GM21737 (cell line): ENCODE results near the gene FHOD3.

Experiments
- ATAC-seq: cut with Tn5 transposase; IDR thresholded peaks from one replicate; pipeline ENCODE4 v1.9.1; 2021; ENCODE audit warnings: mild to moderate bottlenecking, moderate library complexity; ENCODE audit not compliant: unreplicated experiment

Gene FHOD3

DNA sequence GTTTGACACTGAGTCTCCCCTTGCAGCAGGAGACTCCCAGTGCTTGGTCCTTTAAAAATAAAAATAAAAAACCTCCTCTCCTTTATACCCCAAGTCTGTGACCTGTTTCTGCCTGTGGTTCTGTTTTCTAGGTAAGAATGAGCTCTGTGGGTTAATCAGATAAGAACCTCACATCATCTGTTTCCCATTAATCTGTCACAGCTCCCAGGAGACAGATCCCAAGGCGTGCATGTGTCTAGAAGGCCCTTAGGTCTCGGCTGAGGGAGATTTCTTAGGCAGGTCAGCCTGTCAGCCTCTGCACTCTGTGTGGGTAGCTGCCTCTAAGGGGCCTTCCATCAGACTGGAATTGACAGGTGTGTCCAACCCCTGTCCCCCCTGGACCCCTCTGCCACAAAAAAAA, 80.7 kb downstream of the FHOD3 start:
- ATAC-seq, result no peak

DNA sequence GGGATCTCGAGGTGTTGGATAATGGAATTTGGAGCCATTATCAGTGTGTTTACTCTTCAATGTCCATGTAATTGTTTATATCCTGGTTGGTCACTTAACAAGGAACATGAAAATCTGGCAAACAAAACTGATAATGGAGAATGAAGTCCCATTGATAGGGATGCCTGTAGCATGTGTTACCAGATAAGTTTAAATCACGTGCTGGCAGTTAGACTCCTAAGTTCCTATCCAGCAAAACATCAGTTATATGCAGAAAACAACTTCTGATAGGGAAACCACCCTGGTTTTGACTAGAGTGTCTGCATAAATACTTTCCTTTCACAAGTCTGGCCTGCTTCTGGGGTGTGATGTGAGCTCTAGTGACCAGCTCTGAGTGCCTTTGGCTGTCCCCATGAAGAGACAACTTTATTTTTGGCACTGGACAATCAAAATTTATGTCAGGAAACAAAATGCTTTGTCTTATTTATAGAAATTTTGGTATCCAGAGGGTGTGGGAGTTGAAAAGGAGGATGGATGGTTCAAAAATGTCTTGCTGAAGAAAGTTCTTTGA, 82.0 kb downstream of the FHOD3 start:
- no peak for ATAC-seq

DNA sequence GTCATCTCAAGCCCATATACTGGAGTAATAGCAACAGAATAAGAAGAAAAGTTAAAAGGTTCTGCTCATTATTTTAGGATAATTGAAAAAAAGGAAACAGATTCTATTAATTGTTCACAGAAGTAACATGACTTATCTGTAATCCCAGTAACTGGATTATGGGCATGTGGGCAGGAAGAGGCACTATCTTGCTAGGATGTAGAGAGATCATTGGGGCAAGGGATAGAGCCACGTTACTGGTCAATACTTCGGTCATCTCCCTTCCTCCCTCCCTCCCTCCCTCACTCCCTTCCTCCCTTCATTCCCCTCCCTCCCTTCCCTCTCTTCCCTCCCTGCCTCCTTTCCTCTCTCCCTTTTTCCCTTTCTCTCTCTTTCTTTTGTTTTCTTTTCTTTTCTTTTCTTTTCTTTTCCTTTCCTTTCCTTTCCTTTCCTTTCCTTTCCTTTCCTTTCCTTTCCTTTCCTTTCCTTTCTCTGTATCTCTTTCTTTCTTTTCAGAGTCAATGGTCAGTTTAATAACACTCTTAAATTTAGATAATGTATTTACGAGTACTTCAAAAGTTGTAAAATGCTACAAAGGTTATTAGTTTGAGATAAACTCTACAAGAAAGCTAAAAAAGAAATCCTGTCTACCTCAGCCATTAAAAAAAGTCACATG, 82.8 kb downstream of the FHOD3 start:
- ATAC-seq, result no peak

DNA sequence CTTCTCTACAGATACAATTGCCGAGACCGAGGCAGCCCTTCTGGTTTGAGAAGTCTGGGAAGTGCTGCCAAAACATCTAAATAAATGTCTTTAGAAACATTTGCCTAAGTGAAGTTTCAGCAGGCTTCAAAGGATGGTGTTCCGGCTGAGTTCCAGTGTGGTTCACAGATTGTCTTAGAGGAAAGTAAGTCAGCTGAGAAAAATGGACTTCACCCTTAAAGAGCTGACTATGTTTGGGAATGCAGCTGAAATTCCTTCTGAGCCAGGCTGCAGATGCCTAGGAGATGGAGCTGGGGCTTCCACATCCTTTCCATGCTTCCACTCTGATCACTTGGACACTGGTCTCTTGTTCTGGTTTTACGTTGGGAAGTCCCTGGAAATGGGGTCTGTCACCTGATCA, 83.6 kb downstream of the FHOD3 start:
- ATAC-seq, result no peak

DNA sequence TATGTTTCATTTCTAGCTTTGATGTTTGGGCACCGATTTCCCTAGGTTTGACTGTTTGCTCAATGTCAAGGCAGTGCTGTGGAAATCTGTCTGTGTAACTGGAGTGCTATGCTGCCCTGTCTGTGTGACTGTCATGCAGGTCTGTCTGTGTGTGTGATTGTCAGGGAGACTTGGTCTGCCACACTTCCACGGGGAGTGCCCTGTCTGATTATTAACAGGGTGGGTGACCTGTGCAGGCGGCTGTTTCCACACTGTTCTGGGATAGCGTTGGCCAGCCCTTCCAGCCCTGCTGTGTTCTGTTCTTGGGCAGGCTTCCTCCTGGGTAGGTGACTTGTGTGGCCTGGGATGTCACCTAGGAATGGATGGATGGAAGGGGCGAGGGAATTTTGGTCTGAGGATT, 85.3 kb downstream of the FHOD3 start:
- ATAC-seq, result no peak

DNA sequence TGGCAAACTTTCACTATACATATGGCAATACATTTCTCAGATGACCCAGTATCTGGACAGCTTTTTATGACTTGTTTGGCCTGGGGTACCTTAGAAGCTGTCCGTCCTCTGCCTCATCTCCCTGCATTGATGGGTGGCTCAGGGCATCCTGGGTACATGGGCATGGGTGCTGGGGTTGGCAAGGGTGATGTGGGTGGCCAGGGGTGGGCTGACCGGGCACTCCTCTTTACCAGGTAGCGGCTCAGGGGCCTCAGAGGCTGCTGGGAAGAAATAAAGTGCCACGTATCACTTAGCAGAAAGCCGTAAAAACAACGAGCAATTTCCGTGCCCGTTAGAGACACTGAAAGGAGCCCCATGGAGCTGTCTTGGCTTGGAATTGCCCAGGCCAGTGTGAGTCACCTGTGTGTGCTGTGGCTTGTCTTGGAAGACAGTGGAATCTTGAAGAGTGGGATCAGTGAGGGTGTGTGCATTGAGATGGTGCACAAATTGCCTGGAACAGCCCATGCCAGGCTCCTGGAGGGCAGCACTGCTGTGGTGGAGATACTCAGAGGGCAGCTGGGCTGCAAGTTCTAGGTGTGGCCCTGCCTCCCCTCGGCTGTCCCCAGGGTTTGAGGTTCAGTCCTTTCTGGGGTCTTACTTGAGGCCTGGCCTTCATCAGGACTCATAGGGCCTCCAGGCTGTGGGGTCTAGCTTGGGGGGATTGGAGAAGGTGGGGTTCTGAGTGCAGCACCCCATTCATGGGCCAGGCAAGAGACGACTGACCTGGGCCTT, 88.8 kb downstream of the FHOD3 start:
- no peak for ATAC-seq

DNA sequence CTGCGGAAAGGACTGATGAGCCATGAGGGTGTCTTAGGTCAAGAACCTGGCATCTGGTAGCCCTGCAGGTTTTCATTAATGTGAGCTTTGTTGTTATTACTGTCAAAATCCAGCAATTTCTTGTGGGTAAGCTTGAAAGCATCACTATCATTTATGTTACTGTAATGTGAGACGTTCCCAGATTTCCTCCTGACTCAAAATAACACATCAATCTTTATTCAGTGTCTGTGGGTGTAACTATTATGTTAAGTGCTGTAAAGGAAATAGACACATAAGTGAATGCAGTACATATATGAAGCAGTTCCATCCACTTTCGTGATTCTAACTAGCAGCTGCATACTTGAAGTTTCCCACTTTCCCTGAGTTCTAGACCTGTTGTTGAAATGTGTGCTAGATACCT, 89.8 kb downstream of the FHOD3 start:
- no peak for ATAC-seq

DNA sequence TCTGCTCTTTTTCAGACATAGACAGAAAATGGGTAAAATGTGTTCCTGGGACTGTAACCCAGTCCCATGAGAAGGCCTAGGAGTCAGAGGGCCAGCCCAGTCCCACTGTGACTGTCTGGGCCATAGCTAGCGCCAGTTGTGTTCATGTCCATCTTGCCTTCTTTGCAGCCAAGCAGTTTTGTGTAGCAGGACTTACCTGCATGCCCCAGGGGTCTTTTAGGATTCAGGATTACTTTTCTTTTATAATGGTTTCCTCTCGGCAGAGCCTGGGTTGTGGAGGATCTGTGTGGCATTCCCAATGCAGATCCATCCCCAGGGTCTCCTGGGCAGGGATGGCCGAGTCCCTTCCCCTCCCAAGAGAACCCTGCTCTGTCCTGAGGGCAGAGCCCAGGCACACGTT, 90.8 kb downstream of the FHOD3 start:
- no peak for ATAC-seq

DNA sequence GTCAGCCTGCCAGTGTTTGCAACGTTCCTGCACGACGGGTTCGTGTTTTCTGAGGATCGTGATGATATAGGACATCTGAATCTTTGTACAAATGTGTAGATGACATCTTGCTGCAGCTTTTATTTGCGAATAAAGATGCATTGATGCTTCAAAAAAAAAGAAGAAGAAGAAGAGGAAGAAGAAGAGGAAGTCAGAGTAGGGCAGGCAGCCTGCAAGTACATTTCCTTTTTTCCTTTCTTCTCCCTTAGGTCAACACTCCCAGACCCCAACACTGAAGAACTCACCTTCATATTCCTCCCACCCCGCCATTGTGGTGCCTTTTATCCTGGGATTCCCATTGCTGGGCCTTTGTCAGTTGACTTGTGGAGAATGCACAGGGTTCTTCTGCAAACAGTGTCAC, 91.5 kb downstream of the FHOD3 start:
- ATAC-seq, result no peak

DNA sequence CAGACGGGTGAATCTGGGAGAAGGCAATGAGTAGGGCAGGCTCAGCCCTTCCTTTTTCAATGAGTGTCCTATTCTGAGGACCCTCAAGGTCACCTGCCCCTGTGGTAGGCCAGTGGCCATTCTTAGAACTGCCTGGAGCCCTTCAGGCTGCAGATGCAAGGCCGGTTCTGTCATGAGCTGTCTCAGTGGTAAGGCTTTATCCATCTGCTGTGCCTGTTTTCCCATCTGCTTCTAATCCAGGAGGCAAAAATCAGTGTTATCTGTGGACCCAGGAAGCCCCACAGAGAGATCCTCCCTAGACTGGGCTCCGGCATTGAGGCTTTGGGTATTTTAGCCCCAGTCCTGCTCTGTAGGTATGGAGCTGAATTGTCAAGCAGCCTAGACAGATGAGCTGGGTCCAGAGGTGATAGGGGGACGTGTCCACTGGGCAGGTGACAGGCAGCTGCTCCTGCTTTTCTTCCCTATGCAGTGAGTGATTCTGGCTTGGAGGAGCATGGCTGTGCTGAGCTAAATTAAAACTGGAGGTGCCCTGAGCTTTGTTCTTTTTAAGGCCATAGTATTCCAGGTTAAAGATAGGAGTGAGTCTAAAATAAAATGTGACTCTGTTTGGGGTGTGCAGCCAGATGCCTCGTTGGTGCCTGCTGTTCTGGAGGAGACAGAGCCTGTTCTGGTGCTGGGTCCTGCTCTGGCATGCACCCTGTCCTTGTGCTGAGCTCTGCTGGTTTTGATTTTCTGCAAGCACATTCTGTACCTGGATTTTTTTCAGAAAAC, 92.5 kb downstream of the FHOD3 start:
- ATAC-seq, result no peak

DNA sequence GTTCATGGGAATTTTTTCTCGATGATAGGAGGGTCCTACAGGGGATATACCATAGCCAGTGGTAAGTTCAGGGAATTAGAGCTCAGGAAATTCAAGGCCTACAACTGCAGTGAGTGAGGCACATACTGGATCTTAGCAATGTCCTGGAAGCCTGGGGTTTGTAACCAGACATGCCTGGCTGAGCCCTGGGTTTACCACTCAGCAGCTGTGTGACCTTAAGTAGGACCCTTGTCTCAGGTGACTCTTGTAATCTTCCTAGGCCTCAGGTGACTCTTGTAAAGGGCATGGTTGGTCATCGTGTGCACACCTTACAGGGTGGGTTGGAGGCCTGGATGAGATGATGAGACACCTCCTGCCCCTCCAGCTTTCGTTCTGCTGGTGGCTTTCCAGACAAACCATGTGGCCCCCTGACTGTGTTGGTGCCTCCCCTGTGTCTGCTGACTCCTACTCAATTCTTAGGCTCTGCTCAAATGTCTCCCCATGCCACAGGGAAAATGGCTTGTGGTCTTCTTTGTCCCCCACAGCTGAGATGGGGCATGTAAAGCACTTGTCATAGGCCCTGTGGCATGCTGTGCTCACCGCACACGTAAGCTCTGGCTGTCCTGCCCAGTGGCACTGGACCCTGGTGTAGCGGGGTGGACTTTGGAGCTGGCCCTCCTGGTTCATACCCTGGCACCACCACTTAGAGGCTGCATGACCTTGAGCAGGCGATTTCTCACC, 94.1 kb downstream of the FHOD3 start:
- ATAC-seq, result no peak

DNA sequence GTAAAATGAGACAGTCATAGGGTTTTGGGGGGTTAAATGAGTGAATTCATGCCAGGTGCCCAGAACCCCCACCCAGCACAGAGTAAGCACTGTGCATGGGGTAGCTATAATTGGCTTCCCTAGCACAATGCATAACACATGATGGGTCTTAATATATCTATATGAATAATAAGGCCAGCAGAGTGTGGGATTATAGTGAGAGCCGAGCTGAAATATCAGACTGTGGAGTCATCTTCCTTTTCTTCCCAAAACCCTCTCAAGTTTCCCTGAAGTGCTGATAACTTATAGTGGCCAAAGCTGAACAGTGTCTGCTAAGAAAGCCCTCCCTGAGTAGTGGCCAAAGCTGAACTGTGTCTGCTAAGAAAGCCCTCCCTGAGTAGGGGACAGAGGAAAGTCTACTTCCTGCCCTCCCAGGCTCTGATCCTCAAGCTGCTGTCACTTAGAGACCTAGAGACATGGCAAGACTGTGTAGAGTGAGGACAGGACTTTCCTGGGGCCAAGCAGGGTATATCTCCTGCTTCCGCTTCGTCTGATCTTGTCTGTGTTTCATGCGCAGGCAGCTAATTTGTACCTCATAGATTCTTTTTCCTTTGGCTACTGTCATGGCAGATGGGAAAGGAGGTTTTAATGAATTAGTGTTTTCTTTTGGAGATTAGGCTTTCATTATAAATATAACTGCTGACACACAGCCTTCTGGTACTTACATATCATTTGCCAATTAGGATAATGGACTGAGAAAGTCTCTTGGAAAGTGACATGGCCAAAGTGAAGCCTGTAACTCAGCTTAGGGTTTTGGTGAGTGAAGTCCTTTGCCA, 94.9 kb downstream of the FHOD3 start:
- ATAC-seq, result no peak

DNA sequence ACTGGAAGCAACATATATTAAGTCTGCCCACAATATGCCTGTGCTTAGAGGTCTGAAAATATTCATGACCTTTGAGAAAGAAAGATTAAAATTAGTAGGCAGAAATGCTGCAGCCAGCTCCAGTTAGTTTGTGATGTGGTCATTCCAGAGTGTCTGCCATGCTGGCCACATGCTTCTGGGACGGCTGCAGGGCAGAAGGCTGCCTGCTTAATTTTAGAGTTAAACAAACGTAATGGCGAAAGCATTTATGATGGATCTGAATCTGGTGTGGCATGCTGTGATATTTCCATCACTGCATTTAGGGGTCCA, 95.4 kb downstream of the FHOD3 start:
- ATAC-seq, result no peak

DNA sequence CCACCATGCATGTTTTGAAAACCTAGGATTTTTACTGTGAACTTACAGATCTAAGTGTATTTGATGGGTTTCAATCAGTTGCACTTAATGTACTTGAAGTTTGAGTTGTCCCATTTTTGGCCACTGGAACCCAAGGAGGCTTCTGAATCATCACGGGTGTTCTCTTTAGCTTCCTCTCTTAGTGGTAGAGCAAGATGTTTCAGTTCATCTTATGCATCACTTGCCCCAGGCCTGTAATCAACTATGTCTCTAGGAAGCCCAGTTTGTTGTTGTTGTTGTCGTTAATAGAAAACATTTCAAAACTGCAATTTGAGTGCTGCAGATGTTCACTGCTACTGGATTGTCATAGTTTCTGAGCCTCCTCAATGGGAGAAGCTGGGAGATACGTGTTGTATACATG, 97.0 kb downstream of the FHOD3 start:
- no peak for ATAC-seq

DNA sequence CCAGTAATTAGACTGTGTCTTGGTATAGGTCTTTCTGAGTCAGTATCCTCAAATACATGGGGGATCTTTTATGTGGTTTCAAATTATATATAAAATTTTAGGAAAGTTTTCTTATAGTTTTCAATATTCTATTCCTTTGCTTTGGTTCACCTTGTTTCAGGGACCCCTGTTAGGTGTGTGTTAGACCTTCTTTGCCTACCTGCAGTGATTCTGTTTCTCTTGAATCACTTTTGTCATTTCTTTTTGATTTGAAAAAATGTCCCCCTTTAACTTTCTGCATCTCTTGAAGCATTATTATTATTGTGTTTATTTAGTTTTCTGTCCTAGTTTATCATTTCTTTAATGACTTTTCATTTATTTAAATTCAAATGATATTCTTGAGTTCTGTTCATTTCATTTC, 98.7 kb downstream of the FHOD3 start:
- ATAC-seq, result no peak

DNA sequence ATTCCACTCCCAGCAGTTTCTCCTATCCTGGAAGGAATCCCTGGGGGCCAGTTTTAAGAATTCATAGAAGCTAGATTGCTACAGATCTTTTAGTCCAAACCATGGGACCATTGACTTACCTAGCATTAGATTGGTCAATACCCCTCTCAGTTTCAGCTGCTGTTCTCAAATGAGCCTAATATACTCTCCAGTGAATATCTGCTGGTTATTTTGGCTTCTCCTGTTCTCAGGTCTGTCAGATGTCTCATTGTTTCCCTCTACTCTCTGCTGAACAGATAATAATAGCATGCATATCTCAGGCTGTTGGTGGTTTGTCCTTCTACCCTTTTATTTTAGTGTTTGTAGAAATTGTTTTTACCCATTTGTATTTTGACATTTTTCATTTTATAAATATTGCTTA, 99.5 kb downstream of the FHOD3 start:
- no peak for ATAC-seq

DNA sequence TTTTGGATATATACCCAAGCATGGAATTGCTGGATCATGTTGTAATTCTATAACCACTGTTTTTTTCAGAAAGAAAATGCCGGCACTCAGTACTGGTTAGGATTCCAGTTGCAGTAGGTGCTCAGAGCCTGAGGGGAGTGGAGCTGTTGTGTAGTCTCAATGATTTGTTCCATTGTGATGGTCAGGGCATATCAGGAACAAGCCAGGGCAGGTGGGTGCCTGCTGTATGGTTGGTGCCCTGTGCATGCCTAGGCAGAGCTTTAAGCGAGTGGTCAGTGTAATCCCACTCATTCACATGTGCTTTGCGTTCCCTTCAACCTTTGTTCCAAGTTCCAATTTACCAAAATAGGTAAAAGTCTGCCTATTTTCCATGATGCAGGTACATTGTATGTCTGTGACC, 100.9 kb downstream of the FHOD3 start:
- no peak for ATAC-seq

DNA sequence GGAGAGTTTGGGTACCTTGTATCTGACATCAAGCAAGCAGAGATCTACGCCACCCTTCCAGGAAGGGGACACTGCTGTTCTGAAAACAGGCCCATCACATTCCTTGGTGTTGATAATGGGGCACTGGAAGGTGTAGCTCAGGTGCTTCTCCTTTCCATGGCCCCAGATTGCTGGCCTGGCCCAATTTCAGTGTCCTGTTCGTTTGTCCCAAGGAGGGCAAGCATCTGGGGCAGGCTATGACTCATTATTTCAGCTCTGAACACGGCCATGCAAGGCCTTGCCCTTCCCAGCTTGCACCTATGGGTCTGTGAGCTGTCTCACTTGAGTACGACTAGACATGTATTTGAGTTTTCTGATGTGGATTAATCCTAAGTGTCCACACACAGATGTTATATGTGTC, 101.5 kb downstream of the FHOD3 start:
- no peak for ATAC-seq

DNA sequence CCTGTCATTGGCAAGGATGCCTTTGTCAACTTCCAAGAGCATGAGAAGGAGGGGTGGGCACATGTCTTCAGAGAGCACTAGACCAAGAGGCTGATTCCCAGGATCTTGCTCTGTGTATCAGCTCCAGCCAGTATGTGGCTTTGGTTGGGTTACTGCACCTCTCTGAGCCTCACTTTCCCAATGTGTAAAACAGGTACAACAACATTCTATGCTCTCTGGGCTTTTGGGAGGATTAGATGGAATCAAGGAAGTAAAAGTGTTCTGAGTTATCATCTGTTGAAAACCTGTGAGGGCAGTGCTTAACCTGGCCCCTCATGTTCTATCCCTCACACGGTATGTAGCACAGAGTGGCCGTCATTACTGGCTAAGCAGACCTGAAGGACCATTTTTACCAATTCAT, 103.9 kb downstream of the FHOD3 start:
- no peak for ATAC-seq

DNA sequence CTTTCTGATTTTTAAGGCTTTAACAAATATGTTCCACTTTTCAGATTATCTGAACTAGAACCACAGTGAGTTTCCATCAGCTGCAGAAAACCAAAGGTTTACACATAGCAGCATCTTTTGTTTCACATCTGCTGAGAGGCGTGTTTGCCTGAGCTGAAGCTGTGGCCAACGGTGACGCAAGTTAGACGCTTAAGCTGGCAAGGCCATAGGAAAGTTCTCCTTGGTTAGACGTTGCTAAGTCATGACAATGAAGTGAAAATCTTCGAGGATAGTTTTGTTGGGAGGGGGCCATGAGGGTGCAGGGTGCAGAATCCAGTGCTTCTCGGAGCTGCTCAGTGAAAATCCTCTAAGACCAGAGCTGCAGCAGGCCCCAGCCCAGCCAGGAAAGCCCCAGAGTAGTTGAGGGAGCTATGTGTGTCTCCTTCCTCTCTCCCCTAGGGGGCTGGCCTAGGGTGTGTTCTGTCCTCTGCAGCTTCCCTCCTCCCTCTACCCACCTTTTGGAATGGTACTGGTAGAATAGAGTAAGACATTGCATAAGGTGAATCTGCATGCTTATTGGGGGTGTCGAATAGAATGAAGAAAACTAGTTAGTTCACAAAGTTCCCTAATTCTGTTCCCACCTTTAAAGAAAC, 105.4 kb downstream of the FHOD3 start:
- ATAC-seq, result no peak
